Suprapubic skin (tissue), 4 donors: ENCODE results near the gene RFPL3. TPM values are rescaled to one million over a fixed set of nuclear protein-coding genes. Genes with fewer than 3 reads are reported as not detected.

Experiments
- DNase-seq, 2 donors: peaks; one replicate each; pipeline ENCODE4 v3.0.0-alpha.2; 2019; ENCODE audit warnings: low spot score in 2 of 2
- H3K27ac ChIP-seq: fragments of 200-600 bp; sonication (generic); one replicate; pipeline ENCODE4 v1.5.1; 2019
- H3K27me3 ChIP-seq: fragments of 200-600 bp; sonication (generic); one replicate; pipeline ENCODE4 v1.5.1; 2019
- H3K36me3 ChIP-seq: fragments of 200-600 bp; sonication (generic); one replicate; pipeline ENCODE4 v1.5.1; 2019
- H3K4me1 ChIP-seq: fragments of 200-600 bp; sonication (generic); one replicate; pipeline ENCODE4 v1.5.1; 2019
- H3K4me3 ChIP-seq: fragments of 200-600 bp; sonication (generic); one replicate; pipeline ENCODE4 v1.5.1; 2019; ENCODE audit warnings: mild to moderate bottlenecking
- H3K9me3 ChIP-seq: fragments of 200-600 bp; sonication (generic); one replicate; pipeline ENCODE4 v1.5.1; 2019
- CTCF ChIP-seq, 2 donors: fragments of 200-600 bp in 1 of 2; fragments of 450-650 bp in 1 of 2; sonication (generic) in 1 of 2; IDR thresholded peaks; one replicate each; pipeline ENCODE4 v1.5.1; 2016 to 2019; ENCODE audit warnings: antibody characterized with exemption in 2 of 2, mild to moderate bottlenecking in 1 of 2, moderate library complexity in 1 of 2
- EP300 ChIP-seq: sonication (generic); formaldehyde crosslinking; IDR thresholded peaks from one replicate; pipeline ENCODE4 v1.6.1; 2017; ENCODE audit warnings: antibody characterized with exemption
- POLR2A ChIP-seq, 2 donors: fragments of 450-650 bp; IDR thresholded peaks; one replicate each; pipeline ENCODE4 v1.6.1; 2017; ENCODE audit warnings: antibody characterized with exemption in 2 of 2, mild to moderate bottlenecking in 2 of 2, moderate library complexity in 2 of 2
- POLR2AphosphoS5 ChIP-seq, 3 donors: sonication (generic); formaldehyde crosslinking; IDR thresholded peaks; one replicate each; pipeline ENCODE4 v1.6.1; 2017; ENCODE audit warnings: antibody characterized with exemption in 3 of 3
- WGBS: methylation state at CpG from one replicate; pipeline ENCODE4 v1.1.5; 2018; 5-methylcytosine and 5-hydroxymethylcytosine counted together
- total RNA-seq, 4 donors: library from RNA; depleted of rRNA; stranded (reverse); fragments of >200 nt; gene quantifications; one replicate each; pipeline ENCODE4 v1.1.0, GENCODE V29; 2016

The RFPL3 gene
- total RNA-seq, 4 donors from 2014 or later = not detected

GRCh38 chr22:32325811-32326237 lies 31.8 kb upstream of the RFPL3 start:
- H3K27me3 ChIP-seq = peaks cover 6% of the 10 kb centered on the region
- no peak overlapping the region for H3K4me3 ChIP-seq
- no peaks in the 10 kb centered on the region for H3K9me3 ChIP-seq
- H3K4me1 ChIP-seq = no peaks in the 10 kb centered on the region
- TF ChIP-seq CTCF (IDR thresholded peaks at IDR 0.05) (no peak), POLR2A (IDR thresholded peaks at IDR 0.05) (no peak), EP300 (no peak), POLR2AphosphoS5 (IDR thresholded peaks at IDR 0.05) (no peak)
- H3K36me3 ChIP-seq = no peaks in the 10 kb centered on the region
- WGBS = 67% methylated on average over 7 of the region's 7 CpGs
- no peak overlapping the region for H3K27ac ChIP-seq
- DNase-seq = no peak

- TF ChIP-seq CTCF (IDR thresholded peaks at IDR 0.05) = no peak
- TF ChIP-seq EP300 = no peak
- no peak for TF ChIP-seq POLR2A (IDR thresholded peaks at IDR 0.05)
- TF ChIP-seq POLR2AphosphoS5 (IDR thresholded peaks at IDR 0.05) = no peak
- Histone ChIP-seq H3K27me3 (peaks cover 7% of the 10 kb centered on the region), H3K4me3 (no peak overlapping the region), H3K36me3 (no peaks in the 10 kb centered on the region), H3K27ac (no peak overlapping the region), H3K9me3 (no peaks in the 10 kb centered on the region), H3K4me1 (no peaks in the 10 kb centered on the region)
- DNase-seq = no peak
- WGBS = 88% methylated on average over 10 of the region's 10 CpGs
Measured at GRCh38 chr22:32326647-32327046, 31.0 kb upstream of the RFPL3 start.

GRCh38 chr22:32327066-32327465 lies 30.6 kb upstream of the RFPL3 start:
- no peak overlapping the region for H3K4me3 ChIP-seq
- H3K9me3 ChIP-seq = no peaks in the 10 kb centered on the region
- 85% methylated on average over 4 of the region's 4 CpGs for WGBS
- H3K36me3 ChIP-seq = no peaks in the 10 kb centered on the region
- H3K4me1 ChIP-seq = no peaks in the 10 kb centered on the region
- DNase-seq = no peak
- TF ChIP-seq EP300 (no peak), POLR2AphosphoS5 (IDR thresholded peaks at IDR 0.05) (no peak), CTCF (IDR thresholded peaks at IDR 0.05) (no peak), POLR2A (IDR thresholded peaks at IDR 0.05) (no peak)
- no peak overlapping the region for H3K27ac ChIP-seq
- peaks cover 10% of the 10 kb centered on the region for H3K27me3 ChIP-seq

- no peaks in the 10 kb centered on the region for H3K36me3 ChIP-seq
- H3K4me3 ChIP-seq = no peak overlapping the region
- peaks cover 10% of the 10 kb centered on the region for H3K27me3 ChIP-seq
- TF ChIP-seq EP300 (no peak), POLR2AphosphoS5 (IDR thresholded peaks at IDR 0.05) (no peak), CTCF (IDR thresholded peaks at IDR 0.05) (no peak), POLR2A (IDR thresholded peaks at IDR 0.05) (no peak)
- no peak for DNase-seq
- no peaks in the 10 kb centered on the region for H3K4me1 ChIP-seq
- H3K27ac ChIP-seq = no peak overlapping the region
- WGBS = 86% methylated on average over 10 of the region's 10 CpGs
- H3K9me3 ChIP-seq = no peaks in the 10 kb centered on the region
Measured at GRCh38 chr22:32327596-32328171, 30.0 kb upstream of the RFPL3 start.

GRCh38 chr22:32328306-32329201 lies 29.1 kb upstream of the RFPL3 start:
- DNase-seq = peak in 1 of 2 donors; percentile 40
- 74% methylated on average over 7 of the region's 8 CpGs for WGBS
- H3K27ac ChIP-seq = no peak overlapping the region
- H3K36me3 ChIP-seq = no peaks in the 10 kb centered on the region
- H3K27me3 ChIP-seq = peaks cover 10% of the 10 kb centered on the region
- no peak overlapping the region for H3K4me3 ChIP-seq
- H3K4me1 ChIP-seq = no peaks in the 10 kb centered on the region
- no peaks in the 10 kb centered on the region for H3K9me3 ChIP-seq
- no peak for TF ChIP-seq POLR2A (IDR thresholded peaks at IDR 0.05)
